Activated gamma-delta T cell treated with Interleukin-2 at 50 U/mL for 16 hours (primary cell): ENCODE data around the gene PHF14.

Source experiments
- DNase-seq: peaks from one replicate; pipeline ENCODE4 v3.0.0-alpha.2; 2020

Gene PHF14

DNA sequence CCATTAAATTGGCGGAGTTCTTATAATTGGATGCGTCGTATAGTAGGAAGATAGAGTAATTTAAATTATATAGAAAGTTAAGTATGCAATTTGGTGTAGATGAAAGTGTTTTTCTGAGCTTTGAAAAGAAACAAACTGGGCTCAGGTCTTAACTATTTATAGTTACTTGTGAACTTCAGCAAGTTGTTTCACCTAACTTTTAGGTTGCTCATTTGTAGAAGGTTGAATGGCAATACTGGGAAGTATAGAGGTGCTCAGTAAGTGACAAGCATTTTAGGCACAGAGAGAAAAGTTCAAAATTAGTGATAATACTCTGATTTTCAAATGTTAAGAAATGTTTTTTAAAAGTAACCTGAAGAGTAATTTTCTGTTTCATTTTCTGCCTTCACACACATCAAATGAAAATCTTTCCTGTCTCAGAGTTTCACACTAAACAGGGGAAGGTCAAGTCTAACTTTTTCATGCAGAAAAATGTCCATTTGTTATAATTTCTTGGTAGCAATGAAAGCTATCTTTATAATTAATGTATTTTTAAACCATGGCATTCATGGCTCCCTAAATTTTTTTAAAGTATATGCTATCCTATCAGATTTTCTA is 146.5 kb downstream of the PHF14 start:
- DNase-seq = no peak

DNA sequence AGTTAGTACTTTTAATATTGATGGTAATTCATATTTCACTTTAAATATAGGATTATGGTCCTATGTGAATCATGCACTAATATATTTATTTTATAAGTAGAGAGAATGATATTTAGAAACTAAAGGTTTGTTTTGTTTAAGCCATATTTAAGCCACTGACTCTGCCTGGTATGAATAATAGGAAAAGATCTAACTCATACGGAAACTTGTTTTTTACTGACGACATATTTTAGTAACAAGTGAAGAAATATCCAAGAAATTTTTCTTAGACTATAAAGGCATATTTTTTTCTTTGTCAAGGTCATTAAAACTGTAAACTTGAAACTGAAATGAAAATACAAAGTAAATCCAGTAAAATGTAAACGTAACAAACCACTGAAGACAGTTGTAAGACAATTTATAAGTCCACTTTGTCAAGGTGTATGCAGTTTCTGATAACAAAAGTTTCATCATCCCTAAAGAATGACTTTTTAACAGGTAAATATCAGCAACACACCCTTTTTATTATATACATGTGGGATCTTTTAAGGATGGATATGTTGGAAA is 147.1 kb downstream of the PHF14 start:
- DNase-seq = no peak

DNA sequence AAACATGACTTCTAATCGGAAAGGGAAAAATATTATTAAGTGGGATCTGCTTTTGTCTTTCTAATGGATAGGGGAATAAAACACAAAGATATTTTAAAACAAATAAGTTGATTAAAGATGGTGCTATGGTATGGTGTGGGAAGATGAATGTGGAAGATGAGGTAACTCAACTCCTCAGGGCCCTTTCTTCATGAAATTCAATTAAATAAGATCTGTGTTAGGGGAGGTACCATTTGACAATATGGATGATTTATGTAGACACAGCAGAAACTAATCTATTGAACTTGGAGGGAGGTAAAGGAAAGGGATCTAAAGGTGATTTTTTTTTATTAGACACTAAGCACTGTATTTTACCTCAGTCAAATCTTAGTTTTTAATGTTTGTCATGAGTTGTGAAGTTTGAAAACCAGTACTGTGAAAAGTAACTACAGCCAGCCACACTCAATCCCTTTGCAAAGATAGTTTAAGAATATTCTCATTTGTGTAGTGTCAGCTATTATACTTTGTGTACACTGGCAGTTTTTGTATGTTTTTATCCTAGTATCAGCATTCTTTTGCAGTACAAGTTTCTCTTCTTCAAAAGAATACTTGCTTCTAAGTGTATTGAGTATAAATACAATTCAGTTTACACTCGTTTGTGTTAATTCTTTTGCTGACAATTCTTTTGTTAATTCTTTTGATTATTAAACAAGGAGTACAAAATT is 151.3 kb downstream of the PHF14 start:
- no peak for DNase-seq

DNA sequence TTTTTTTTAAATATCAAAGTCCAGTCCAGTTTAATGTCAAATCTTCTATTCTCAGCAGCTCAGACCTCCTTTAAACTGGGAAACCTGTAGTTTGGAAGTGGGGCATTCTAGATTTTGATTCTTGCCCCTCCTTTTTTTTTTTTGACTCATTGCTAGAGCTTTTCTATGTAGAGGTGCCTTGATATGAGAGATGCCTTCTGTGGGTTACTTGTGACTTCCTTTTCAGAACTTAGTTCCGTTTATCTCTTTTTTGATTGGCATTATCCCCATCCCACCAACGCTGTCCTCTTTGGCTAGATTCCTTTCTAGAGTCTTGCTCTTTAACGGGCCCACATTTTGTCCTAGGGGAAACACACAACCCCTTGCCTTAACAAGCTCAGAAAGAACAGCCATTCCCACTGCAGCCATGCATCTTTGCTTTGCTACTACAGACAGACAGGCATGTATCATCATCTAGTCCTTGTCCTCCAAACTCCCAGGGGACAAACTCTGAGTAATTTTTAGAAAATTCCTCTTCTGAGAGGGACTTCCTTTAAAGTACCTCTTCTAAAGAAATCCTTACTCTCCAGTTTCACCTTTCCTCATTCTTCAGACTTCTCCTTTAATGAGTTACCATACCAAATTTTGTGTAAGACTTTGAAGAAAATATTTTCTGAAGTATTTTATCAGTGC is 153.6 kb downstream of the PHF14 start:
- no peak for DNase-seq

GRCh38 chr7:11127988-11128387 is 154.3 kb downstream of the PHF14 start:
- no peak for DNase-seq

DNA sequence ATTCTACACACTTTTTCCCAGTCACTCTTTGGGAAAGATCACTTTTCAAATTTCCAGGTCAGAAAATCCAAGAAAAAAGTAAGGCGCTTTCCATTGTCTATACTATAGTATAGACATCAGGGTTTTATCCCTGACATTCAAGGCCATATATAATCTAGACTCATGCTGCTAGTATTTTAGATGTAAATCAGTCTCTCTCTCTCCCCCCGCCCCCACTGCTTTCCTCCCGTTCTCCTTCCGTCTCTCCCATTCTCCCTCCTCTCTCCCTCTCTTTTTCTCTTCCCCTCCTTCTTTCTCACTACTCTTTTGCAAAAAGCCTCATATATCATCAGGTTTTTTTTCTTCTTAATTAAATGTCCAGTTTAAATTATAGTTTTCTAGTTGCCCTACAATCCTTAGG is 154.8 kb downstream of the PHF14 start:
- DNase-seq = no peak

DNA sequence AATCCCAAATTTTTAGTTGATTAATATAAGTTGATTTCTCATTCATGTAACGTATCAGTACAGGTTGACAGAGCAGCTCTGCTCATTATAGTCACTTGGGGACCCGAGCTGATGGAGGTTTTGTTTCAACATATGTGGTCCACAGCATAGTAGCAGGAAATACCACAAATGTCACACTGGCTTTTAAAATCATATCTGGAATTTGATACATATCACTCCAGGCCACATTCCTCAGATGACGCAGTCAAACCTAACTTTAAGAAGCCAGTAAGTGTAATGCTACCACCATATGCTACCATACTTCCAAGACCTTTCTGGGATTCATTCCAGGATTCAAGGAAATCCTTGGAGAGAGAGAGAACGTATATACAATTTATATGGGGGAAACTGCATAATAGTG is 156.3 kb downstream of the PHF14 start:
- DNase-seq = no peak

- DNase-seq = no peak
Observed at GRCh38 chr7:11130601-11131000, 156.9 kb downstream of the PHF14 start.

DNA sequence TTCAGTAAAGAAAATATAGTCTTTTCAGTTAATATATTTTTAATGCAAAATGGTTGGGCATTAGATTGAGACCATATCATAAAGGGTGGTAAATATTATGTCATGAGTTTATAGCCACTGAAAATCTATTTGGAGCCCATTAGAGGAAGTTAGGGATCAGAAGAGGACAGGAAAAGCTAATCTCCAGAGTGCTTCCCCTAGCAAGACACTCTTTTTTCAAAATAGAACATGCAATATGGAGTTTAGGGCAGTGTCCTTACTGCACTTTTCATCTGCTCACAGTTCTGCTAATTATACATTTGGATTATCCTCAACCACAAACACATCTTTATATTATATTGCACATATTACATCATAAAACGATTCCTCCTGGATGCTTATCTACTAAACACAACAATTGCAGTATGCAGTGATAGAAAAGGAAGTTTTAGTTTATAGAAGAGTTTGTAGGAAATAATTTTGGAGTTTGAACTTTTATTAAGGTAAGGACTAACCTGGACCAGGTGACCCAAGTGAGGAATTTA is 159.8 kb downstream of the PHF14 start:
- DNase-seq = no peak

GRCh38 chr7:11135573-11135972 is 161.9 kb downstream of the PHF14 start:
- DNase-seq = no peak

- no peak for DNase-seq
Observed at GRCh38 chr7:11141541-11141940, 167.9 kb downstream of the PHF14 start.

DNA sequence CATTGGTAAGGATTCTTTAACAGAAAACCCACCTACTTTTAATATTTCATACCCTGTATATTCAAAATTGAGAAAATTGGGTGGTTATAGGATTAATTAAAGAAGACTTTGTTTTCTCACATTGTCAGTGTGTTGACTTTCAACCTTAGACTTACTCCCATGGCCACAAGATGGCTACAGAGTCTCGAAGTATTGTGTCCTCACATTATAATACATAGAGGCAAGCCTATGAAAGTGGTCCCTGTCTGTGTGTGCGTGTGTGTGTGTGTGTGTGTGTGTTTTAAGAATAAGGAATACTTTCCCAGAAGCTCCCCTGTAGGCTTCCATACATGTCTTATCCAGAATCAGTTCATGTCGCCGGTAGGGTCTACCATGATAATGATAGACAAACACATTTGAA is 180.0 kb downstream of the PHF14 start:
- no peak for DNase-seq

GRCh38 chr7:11155883-11156282 is 182.2 kb downstream of the PHF14 start:
- DNase-seq = no peak

- no peak for DNase-seq
Observed at GRCh38 chr7:11161499-11161898, 187.8 kb downstream of the PHF14 start.

DNA sequence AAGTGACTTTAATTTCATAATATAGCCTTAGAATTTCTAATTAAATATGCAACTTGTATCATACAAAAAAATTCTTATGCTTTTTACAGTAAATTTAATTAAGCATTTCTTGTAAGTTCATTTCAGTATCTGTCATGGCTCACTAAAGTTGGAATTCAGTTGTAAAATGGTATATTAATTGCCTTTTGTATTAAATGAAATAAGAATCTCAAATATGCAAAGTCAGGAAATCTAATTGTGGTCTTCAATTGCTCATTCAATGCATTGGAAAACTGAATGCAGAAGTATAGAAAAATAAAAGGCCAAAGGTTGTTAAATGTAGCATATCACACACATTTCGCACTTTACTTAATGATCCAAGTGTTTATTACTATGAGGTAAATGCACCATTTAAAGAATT is 189.5 kb downstream of the PHF14 start:
- DNase-seq = no peak

- no peak for DNase-seq
Observed at GRCh38 chr7:11166051-11166450, 192.4 kb downstream of the PHF14 start.

DNA sequence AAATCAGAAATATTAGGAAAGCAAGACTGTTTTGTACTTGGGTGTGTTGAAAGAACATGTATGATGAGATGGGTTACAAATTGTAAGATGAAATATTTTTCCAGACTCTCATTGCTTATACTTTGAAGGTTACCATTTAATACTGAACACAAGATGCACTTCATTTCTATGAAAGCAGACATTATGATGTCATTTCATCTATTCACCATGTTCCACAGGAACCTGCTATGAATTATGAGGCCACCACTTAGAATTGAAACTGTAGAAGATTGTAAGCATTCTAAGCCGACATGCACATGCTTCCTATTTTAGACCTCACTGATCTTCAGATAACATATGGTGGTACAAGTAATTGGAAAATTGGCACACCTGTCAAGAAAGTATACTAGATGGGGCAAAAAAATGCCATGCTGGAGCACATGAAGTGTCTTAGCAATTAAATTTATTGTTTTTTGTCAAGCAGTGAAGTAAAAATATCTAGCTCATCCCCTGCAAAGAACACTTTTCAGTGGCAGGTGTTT is 195.0 kb downstream of the PHF14 start:
- no peak for DNase-seq

DNA sequence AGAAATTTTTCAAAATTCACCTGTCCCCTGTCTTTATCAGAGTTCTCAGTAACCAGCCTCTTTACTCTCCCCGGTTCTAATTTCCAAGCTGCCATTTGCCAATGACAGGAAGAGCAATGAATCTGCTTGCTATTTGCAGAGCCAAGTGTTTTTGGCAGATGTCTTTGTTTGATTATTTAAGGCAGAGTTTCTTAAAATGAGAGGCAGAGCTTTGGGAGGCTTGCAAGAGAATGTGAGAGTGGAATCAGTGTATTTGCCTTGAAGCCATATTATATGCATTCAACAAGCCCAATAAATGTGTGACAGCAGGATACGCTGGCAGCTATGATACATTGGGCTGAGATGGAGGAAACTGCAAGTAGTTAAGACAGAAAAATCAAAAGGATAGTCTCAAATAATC is 196.5 kb downstream of the PHF14 start:
- no peak for DNase-seq

- DNase-seq = no peak
Observed at GRCh38 chr7:11170863-11171568, 197.3 kb downstream of the PHF14 start.

- DNase-seq = no peak
Observed at GRCh38 chr7:11171569-11172192, 198.0 kb downstream of the PHF14 start.

DNA sequence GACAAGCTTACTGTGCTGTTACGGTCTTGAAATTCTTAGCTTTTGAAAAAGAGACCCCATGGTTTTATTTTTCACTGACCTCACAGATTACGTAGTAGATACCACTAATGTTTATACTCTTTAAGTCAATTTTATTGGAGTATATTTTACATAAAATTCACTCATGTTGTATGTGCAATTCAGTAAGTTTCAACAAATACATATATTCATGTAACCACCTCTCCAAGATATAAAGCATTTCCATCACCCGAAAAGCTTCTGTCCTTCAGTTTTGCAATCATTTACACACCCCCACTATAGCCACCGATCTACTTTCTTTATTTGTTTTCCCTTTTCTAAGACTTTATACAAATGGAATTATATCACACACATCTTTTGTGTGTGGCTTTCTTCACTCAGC is 199.2 kb downstream of the PHF14 start:
- DNase-seq = no peak

DNA sequence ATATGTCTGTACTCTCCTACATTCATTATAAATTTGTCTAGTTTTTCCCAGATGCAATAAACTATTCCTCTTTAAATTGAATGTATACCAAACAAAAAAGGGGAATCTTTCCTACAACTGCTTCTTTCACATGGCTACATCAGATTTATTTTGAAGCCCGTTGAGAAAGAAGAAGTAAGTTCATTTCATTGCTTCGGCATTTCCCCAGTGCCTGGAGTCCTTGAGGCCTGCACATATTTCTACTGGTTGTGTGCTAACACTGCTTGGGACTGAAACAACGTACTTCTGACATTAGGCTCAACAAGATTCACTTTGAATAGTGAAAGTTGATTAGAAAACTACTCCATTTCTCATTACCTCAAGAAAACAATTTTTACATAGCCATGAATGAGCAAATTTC is 201.7 kb downstream of the PHF14 start:
- DNase-seq = no peak

DNA sequence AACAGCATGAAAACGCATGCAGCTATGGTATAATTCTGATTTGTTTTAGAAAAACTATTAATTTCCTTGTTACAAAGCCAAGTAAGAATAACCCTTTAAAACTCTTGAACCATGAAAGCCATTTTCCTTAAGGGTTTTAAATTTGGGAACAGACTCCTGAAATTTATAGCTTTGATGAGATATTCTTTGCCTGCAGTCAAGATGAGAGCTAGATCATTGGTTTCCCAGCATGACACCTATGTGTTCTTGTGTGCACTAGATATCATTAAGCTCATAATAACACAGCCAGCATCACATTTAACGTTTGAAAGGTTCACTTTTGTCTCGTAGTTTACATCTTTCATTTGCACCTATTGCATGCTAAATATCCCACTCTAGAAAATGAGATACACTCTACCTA is 202.2 kb downstream of the PHF14 start:
- DNase-seq = no peak
